Stimulated activated CD4-positive, alpha-beta T cell treated with anti-CD3 and anti-CD28 coated beads, Interleukin-4, amount 100 ng/mL, for 48 hours (primary cell): ENCODE data around the gene UBQLN4.
"Not testable (repeated sequence)": the region's sequence is repeated elsewhere in the genome, so short reads cannot be mapped to it uniquely, and the experiment has no call there.

ENCODE experiments used
- DNase-seq, 2 donors: peaks; one replicate each; pipeline ENCODE4 v3.0.0-alpha.2; 2020; ENCODE audit warnings: low read depth in 2 of 2

The UBQLN4 gene

DNA sequence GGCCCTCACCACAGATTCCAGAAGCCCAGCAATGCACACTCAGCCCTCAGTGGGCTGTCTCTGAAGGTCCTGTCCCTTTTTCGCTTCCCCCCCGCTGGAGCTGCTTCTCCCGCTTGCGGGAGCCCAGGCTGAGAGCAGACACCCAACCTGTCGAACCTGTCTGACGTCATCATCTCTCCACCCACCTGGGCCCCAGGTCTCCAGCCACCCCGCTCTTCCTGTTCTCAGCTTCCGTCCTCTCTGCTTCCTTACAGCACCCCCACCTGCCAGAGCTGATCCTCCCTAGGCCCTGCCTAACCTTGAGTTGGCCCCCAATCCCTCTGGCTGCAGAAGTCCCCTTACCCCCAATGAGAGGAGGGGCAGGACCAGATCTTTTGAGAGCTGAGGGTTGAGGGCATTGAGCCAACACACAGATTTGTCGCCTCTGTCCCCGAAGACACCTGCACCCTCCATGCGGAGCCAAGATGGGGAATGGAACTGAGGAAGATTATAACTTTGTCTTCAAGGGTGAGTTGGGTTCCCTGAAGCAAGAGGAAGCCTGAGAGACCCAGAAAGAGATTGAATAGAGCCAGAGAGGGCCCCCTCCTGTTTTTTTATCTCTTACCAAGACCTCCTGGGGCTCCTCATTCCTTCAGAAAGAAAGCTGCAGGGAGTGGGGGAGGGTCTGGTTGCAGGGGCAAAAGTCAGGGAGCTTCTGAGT lies 7.5 kb upstream of the UBQLN4 start, which contains the start of gene RAB25:
TSS of gene RAB25 (plus strand) at position 224 of the 700 bp plus-strand sequence. CDS start at position 465, 241 bp downstream.
- DNase-seq, result no peak

DNA sequence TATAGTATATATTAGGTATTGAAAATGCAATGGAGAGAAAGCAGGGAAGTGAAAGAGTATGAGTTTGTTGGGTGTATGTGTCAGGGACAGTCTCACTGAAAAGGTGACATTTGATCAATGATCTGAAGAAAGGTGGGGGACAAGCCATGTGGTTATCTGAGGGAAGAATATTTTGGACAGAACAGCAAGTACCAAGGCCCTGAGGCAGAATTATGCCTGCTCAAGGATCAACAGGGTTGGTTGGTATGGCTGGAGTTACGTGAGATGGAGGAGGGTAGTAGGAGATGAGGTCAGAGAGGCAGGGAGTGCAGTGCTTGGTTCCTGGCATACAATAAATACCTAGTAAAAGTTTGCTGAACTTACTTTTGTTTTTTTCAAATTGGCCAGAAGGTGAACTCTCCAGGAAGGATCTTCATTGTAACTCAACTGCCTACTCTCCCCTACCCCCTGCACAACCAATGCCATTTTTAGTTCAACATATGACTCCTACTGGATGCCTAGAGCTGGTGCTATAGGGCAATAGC lies 2.8 kb upstream of the UBQLN4 start:
- no peak for DNase-seq

DNA sequence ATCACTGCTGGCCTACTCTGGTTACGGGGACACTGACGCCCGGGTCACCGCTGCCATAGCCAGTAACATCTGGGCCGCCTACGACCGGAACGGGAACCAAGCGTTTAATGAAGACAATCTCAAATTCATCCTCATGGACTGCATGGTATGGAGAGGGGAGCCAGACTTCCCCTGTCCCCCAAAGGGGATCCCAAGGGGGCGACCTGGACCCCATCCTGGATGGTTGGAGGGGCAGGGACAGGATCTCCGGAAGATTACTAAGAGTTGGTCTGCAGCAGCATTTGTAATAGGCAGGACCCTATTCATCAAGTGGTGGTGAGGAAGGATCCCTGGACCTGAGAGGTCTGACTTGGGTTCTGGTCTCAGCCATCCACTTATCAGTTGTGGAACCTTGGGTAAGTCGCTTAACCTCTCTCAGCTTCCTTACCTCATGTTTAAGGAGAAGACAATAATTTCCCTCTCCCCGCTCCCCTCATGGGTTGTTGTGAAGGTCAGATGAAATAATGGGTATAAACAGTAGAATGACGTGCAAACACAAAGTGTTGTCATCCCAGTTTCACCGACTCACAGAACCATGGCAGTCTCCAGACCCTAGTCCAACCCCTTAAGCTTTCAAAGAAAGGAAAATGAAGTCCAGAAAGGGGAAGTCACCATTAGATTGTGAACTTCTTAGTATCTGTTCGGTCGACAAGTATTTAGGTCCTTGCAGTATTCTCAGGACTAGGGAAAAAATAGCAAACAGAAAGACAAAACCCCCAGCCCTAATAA lies 1.9 kb upstream of the UBQLN4 start:
- DNase-seq, result peak in 1 of 2 donors; percentile 9

DNA sequence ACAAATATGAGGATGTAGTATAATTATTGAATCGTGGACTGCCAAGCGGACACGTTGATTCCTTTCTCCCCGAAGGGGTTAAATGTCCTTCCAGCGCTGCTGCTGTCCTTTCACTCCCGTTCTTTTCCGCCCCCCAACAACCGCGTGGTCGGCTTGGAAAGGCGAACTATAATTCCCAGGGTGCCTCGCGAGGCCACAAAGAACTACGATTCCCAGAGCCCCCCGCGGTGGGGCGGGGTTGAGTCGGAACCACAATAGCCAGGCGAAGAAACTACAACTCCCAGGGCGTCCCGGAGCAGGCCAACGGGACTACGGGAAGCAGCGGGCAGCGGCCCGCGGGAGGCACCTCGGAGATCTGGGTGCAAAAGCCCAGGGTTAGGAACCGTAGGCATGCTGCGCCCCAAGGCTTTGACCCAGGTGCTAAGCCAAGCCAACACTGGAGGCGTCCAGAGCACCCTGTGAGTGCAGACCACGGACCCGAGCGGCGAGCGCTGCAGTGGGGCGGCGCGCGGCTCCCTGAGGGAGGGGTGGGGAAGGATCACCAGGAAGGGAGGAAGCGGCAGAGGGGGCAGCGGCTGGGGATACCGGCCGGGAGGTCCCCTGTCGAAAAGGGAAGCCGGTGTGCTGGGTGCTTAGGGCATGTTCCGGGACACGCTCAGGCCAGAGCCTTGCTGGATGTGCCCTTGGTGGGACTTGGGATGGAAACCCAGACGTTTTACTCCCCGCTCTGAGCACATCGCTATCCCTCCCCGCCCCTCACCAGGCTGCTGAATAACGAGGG lies 1.1 kb upstream of the UBQLN4 start, which contains the start of gene LAMTOR2:
TSS of gene LAMTOR2 (plus strand) at position 283 of the 781 bp plus-strand sequence. CDS start at position 391, 108 bp downstream.
- peak; percentile 95 to 98 for DNase-seq

DNA sequence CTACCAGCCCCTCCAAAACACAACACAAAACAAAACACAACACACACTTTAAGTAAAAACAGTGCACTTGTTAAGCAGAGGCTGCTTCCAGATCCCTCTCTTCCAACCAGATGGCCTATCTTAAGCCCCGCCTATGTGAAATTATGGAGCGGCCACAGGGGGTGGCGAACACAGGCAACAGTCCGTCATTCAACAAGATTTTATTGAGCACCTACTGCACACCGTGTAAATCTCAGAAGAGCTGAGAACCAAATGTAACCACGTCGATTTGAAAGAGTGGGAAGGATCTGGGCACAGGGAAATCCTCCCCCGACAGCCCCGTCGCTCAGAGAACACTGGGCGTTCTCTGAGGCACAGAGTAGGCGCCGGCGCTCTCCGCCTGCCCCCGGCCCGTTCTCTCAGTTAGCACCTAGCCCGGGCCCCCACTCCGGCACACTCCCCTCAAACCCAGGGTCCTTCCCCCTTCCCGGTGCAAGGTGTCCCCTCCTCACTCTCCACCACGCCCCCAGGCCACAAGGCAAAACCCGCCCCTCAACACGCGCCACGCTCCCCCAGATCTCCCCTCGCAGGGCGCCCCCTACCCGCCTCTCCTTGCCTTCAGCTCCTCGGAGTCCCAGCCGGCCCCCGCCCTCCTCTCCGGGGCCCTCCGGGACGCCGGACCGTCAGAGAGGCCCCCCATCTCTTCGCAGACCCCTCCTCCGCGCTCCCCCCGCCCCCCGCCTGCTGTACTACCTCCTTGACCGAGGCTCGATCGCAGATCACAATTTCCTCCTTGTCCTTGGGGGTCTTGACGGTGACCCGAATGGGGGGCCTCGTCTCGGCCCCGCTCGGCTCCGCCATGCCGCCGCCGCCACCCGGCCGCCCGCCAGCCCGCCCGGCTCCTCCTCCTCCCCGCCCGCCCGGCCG lies 483 bp downstream of the UBQLN4 start:
- peak; percentile 56 to 63 for DNase-seq

DNA sequence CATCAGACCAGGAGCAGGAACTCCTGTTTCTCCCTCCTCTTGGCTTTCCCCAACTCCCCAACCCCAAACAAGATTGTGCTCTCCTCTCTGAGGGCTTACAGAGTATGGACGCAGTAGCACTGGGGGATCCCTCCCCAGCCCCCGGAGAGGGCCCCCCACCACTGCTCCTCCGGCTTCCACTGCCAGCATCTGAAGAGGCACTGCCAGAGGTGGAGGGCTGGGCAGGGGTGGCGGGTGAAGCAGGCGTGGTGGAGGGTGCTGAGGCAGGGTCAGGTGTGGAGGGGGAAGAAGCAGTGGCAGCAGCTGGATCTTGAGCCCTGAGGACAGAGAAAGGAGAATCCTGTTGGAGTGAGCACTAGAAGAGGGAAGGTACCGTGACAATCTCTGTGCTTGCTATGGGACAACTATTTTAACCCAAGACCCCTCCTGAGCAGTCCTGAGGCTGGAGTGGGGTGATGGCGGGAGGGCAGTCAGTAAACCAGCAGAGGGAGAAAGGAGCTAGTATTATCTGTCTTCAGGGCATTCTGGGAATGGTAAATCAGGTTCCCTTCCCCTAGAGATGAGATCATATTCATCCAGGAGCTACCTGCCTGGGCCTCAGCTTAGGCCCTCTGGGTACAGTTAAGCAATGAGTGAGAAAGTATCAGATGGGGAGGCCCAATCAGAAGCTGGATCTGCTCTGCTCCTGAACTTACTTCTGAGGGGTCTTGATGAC lies 2.4 kb downstream of the UBQLN4 start:
- DNase-seq, result no peak

DNA sequence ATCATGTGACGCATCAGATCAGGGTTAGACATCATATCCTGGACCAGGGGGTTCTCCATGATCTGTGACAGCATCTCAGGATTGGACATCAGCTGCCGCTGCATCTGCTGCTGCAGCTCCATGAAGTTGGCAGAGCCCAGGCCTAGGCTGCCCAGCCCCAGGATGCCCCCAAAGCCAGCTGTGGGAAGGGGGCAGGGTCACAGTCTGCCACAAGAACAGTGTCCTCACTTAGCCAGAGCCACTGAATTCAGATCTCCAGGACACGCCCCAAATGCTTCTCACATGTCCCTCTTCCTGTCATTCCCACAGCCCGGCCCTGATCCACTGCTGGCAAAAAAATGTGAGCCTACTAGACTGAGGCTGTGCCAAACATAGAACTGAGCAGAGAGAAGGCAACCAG lies 3.2 kb downstream of the UBQLN4 start:
- DNase-seq, result no peak

DNA sequence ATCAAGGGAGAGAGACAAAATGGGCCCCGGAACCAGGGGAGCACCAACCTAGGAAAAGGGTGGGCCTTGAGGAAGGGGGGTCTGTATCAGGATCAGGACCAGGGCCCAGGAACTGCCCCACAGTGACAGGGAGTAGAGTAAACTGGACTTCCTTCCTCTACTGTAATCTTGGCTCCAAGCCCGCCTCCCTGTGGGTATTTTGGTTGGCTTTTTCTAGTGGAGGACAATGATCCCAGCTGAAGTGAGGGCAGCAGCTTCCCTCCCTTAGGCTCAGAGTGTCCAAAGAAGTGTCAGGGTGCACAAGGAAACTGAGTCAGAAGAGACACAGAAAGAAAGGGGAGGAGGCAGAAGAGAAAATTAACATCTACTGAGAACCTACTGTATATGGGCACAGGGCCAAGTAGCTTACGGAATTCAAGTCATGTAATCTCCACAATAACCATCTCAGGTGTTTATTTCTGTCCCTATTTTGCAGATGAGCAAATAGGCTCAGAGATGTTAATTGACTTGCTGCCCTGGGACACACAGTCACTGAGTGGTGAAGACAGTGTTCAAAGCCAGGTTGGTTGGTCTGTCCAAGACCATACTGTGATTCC lies 4.8 kb downstream of the UBQLN4 start:
- no peak for DNase-seq

DNA sequence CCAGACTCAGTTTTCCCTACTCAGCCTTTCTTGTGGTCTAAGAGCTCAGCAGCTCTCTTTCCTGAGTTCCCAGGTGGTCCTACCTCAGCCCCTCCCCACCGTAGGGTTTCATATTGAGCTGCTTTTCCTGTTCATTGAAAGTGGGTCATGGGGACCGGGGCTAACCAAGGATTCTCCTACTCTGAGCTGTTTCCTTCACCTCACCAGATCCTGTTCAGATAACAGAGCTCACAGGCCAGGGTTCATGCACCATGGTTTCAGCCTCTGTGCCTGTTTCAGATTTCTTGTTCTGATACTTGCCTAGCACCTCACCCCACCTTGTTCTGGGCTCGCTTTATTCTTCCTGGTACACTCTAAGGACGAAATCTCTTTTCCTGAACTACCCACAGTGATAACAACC lies 8.5 kb downstream of the UBQLN4 start:
- DNase-seq, result no peak

DNA sequence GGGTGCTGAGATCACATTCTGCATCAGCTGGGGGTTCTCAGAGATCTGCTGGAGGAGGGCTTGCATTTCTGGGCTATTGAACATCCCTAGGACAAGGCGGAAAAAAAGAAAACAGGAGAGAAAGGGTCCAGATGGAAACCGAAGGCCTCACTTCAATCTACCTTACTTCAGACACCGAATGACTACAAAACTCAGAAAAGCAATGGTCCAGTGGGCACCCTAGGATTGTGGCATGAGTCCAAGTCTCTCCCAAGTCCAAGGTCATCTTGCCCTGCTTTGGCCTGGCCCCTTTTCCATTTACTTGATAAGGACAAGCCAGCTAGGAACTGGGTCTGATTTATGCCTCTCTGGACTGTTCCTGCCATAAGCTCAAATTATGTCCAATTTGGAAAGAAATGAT lies 10.8 kb downstream of the UBQLN4 start:
- DNase-seq, result no peak

DNA sequence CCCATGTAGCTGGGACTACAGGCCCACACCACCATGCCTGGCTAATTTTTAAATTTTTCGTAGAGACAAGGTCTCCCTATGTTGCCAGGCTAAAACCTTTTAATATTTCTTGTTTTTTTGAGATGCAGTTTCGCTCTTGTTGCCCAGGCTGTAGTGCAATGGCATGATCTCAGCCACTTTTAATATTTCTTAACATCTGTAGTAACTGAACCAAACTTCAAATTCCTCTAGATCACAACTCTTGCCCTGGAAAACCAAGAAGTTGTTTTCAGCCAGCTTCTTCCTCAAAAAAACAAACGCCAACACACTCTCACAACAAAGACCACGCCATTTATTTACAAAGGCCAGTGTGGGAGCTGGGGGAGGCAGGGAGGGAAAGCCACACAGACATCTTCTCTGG lies 18.6 kb downstream of the UBQLN4 start:
- not testable (repeated sequence) for DNase-seq

DNA sequence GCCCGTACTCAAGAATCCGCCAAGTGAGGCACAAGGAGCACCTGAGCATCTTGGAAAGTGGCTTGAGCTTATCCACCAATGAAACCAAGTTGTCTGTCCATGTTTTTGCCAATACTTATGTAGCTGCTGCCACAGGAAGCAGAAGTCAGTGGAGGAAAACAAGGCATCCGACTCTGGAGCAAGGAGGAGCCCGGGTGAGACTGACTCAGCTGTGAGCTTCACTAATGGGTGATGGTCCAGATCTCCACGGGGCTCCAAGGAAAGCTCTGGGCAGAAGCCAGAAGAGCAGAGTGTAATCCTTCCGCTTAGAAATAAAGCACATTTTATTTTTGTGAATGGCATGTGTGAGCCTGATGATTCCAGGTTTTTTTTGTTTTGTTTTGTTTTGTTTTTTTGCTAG lies 20.6 kb downstream of the UBQLN4 start:
- DNase-seq, result no peak

DNA sequence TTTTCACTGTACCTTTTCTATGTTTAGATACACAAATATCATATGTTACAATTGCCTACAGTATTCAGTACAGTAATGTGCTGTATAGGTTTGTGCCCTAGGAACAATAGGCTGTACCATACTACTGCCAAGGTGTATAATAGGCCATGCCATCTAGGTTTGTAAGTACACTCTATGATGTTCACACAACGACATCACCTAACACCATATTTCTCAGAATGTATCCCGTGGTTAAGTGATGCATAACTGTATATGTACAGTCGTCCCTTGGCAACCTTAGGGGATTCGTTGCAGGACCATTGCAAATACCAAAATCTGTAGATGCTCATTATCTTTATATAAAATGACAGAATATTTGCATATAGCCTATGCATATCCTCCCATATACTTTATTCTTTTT lies 27.0 kb downstream of the UBQLN4 start:
- DNase-seq, result no peak

DNA sequence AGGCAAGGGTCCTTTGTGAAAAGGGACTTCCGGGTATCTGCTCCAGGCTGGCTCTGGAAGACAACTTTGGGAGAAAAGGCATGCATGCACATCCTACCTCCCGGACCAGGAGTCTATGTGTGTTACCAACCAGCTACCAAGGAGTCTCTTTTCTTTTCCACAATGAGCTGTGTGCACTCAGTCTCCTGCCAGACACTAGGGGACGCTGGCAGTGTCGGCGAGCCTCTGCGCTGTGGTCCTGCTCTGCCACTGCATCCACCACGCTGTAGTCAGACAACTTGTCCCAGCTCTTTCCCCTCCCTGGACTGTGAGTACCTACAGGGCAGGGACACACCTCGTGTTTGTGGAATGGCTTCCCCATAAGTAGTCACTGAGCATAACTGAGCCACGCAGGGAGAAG lies 27.7 kb downstream of the UBQLN4 start:
- DNase-seq, result peak in 1 of 2 donors; percentile 26

DNA sequence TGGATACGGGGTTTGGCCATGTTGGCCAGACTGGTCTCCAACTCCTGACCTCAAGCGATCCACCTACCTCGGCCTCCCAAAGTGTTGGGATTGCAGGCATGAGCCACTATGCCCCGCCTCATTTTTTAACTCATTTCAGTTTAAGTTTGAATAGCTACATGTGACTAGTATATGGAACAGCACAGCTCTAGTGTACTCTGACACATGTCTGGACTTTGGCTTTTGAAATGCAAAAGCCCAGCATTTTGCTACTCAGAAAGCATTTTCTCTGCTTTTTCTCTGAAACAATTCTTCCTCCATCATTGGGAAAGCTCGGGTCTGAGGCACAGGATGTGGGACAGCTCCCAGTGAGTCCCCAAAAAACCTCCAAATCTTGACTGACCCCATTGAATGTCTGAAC lies 28.8 kb downstream of the UBQLN4 start:
- DNase-seq, result no peak

DNA sequence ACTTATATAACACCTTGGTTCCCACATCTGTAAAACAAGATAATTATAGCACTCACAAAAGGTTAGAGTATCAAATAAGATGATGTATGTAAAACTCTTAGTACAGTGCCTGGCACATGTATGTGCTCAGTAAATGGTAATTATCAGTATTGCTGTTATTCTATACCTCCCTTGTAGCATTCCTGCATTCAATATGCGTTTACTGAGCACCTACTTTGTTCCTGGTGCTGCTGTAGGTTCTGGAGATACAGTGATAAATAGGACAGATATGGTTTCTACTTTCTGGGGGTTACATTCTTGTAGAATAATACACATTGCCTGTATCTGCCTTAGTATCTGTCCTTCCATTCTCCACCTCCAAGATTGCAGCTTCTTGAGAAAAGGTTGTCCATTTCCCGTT lies 31.6 kb downstream of the UBQLN4 start:
- no peak for DNase-seq

DNA sequence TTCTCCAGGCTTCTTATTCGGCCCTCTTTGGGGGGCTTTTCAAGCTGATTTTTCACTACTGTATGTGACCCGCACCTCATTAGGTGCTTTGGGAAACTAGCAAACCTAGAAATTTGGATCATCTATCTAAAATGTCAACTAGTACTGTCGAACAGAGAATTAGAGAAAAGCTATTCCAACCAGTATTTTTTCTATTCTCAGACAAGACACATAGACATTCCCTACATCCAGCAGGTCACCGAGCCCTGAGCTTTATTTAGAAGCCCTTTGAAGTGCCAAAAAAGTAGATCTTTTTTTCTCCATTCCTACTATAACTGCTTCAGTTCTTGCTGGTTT lies 32.5 kb downstream of the UBQLN4 start:
- no peak for DNase-seq

DNA sequence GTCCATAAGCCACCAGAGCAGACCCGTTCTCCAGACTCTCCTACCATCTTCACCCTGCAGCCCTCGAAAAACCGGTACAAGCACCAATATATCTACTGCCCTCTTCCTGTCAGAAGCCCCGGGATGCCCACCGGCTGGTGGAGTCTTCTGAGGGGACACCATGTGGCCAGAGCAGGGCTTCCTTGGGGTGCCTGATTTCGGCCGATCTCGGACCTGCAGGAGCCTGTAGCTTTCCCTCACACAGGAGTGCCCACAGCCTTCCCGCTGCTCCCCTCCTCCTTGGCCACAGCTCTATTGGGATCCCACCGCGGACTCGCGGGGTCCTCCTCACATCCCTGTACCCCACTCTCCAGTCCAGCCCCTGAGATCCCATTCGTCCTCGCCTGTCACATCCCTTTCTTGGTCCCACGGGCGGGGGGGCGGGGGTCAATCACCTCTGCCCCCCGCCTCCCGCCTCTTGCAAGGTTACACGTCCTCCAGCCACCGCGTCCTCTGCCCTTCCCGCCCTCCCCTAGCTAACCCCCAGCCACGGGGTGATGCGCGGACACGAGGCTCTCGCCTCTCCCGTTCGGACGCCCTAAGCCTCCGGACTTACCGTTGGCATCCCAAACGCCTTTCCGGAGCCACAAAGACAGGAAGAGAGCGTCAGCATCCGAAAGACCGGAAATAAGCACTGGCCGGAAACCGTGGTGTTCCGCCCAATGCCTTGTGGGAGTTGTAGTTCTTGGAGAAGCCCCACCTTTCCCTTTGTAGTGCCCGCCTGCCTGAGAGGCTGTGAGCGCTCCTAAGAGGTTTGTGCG lies 33.1 kb downstream of the UBQLN4 start, which contains the start of gene SSR2:
TSS of gene SSR2 (minus strand) at position 659 of the 800 bp plus-strand sequence. CDS start 784 bp downstream, outside the sequence.
- peak; percentile 66 to 81 for DNase-seq

DNA sequence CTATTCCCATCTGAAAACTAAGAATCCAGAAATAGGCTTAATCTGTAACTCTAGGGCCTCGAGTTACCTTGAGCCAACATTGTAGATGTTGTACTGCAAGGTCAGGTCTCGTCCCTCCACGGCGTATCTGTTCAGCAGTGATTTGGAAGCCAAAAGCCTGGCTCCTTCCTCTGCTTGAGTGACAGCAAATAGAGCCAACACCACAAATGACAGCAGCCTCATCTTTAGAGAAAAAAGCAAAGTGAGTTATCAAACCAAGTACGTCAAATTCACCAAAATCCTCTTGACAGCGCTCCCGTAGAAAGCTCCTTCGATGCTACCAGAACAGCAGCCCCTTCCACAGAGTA lies 33.7 kb downstream of the UBQLN4 start:
- DNase-seq, result no peak
